Neuron (in vitro differentiated cells): ENCODE results near the gene PTPN2.

Experiments used
- H2AFZ ChIP-seq: one replicate; pipeline ENCODE4 v1.6.1; 2013; ENCODE audit warnings: low read depth, mild to moderate bottlenecking, inconsistent platforms, low read length, moderate library complexity
- H3K27me3 ChIP-seq: one replicate; pipeline ENCODE4 v1.6.1; 2013; ENCODE audit warnings: low read length; ENCODE audit not compliant: insufficient read depth
- H3K36me3 ChIP-seq: one replicate; pipeline ENCODE4 v1.6.1; 2013; ENCODE audit warnings: low read length; ENCODE audit not compliant: insufficient read depth
- H3K4me1 ChIP-seq: one replicate; pipeline ENCODE4 v1.6.1; 2013; ENCODE audit warnings: low read length; ENCODE audit not compliant: insufficient read depth
- H3K4me3 ChIP-seq: 2 replicates; pipeline ENCODE4 v1.5.1; 2013; ENCODE audit warnings: mild to moderate bottlenecking, low read length, moderate library complexity
- H3K9me3 ChIP-seq: one replicate; pipeline ENCODE4 v1.6.1; 2013; ENCODE audit warnings: low read length

Gene PTPN2

DNA sequence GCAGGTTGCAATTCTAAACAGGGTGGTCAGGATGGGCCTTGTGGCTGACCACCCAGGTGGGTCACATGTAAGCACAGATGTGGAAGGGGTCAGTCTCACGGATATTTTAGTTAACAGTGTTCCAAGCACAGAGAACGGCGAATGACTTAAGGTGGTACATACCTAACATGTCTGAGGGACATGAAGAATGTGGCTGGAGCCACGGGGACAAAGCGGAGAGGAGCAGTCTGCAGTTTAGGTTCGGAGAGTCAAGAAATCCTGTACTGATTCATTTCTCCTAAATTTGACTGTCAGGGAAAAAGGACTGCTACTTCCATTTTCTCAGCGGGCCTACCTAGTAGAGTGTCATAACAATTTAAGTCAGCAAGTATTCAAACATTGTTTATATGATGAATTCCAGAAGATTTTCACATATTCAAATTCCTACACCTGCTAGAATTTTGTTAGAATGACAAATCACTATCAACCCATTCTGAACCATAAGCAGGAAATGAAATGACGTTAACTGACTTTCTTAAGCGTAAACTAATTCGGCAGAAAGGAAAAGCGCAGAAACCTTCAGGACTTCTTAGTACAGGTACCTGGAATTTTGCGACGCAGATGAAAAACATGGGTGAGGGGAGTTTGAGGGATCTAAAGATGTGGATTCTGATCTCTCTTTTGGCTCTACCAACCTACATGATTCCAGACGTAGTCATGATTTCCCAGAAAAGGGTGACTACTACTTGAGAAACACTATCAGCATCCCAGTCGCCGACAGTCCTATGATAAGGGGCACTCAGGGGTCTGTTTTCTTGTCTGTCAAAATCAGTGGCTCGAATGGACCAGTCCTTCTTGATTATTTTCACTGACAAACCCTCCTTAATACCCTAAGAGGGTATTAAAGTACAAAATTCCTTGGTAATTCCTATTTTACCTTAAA is 41.3 kb downstream of the PTPN2 start:
- Histone ChIP-seq H2AFZ (no peak overlapping the region), H3K4me3 (no peak overlapping the region), H3K36me3 (peaks cover 2% of the 10 kb centered on the region), H3K27me3 (no peaks in the 10 kb centered on the region), H3K9me3 (no peaks in the 10 kb centered on the region), H3K4me1 (no peaks in the 10 kb centered on the region)

DNA sequence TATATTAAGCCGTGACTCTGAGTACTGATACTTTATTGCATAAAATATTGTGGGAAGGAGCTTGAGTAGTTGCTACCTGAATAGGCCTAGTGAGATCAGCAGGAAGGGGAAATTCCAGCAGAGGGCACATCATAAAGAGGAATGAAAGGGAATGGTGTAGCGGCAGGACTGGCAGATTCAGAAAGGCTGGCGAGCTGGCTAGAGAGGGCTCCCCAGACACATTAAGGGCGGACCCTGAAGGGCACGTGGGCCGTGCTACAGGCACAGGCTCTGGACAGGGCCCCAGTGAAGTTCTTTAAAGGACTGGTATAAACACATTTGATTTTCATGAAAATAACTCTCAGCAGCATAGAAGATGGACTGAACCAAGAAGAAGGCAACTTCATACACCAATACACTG is 43.0 kb downstream of the PTPN2 start:
- H3K27me3 ChIP-seq, result no peaks in the 10 kb centered on the region
- no peaks in the 10 kb centered on the region for H3K9me3 ChIP-seq
- H3K4me1 ChIP-seq, result no peaks in the 10 kb centered on the region
- H3K4me3 ChIP-seq, result no peak overlapping the region
- peaks cover 2% of the 10 kb centered on the region for H3K36me3 ChIP-seq
- H2AFZ ChIP-seq, result no peak overlapping the region

DNA sequence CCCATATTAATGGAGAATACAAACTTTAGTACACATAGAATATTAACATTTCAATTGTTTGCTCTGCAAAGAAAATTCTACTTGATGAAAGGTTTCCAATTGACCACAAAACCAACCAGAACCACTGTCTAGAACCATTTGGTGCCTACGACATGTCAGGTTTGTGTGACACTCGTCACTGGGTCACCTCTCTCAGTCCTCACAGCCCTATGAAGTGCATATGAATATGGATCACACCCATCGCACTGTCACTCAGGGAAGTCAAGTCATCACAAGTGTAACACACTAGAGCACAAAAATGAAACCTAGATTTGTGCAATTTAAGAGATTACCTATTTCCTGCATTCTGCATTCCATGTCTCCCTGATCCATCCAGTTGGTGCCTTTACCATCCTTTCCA is 43.7 kb downstream of the PTPN2 start:
- no peak overlapping the region for H2AFZ ChIP-seq
- H3K36me3 ChIP-seq, result peaks cover under 1% of the 10 kb centered on the region
- no peak overlapping the region for H3K4me3 ChIP-seq
- H3K27me3 ChIP-seq, result no peaks in the 10 kb centered on the region
- no peaks in the 10 kb centered on the region for H3K9me3 ChIP-seq
- H3K4me1 ChIP-seq, result no peaks in the 10 kb centered on the region

DNA sequence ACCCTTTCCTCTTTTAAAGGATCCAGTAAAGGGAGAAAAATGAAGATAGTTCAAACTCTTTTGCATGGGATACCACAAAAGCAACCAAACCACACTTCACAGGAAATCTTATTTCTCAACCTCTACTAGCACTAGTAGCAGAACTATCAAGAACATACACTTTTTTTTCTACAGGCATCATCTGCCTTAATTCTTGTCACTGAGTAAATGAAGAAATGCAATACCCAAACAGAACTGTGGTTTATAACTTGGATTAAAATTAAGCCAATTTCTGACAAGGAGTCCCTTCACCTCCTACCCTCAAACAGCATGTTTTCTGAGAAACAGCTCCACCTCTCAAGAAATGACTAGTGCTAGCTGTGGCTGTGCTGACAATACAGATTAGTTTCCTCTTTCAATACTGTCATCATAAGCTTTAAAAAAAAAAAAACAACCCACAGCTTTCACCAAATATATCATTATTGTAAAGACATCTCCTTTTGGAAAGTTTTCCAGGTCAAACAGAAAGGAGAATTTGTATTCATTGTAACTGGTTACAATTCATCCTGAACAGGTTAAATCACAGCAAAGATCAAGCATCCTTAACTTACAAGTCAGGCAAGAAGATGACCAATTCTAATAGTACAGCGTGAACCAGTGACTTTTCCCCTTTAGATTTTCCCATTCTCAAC is 44.4 kb downstream of the PTPN2 start:
- H3K27me3 ChIP-seq, result no peaks in the 10 kb centered on the region
- no peaks in the 10 kb centered on the region for H3K4me1 ChIP-seq
- H3K9me3 ChIP-seq, result no peaks in the 10 kb centered on the region
- no peak overlapping the region for H3K4me3 ChIP-seq
- H2AFZ ChIP-seq, result no peak overlapping the region
- no peaks in the 10 kb centered on the region for H3K36me3 ChIP-seq

DNA sequence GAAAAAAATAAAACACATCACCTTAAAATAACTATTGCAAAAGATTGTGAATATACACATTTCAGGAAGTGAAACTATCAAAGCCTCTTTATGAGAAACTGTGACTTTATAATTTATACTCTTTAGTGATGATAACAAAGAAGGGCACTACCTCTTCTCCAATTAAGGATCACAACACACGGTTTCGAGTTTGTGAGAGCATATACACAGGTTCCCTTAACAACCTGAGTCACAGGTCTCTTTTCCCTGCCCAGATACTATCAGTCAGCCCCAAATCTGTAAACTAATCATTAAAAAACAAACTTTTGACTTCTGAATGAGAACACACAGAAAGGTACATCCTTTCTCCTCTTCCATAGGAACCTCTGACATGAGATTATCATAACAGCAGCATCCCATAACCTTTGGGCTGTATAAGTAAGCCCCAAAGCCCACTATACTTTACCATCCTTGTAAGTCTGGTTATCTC is 44.9 kb downstream of the PTPN2 start:
- H3K27me3 ChIP-seq, result no peaks in the 10 kb centered on the region
- H3K4me1 ChIP-seq, result no peaks in the 10 kb centered on the region
- peaks cover 2% of the 10 kb centered on the region for H3K36me3 ChIP-seq
- H3K9me3 ChIP-seq, result no peaks in the 10 kb centered on the region
- H3K4me3 ChIP-seq, result no peak overlapping the region
- H2AFZ ChIP-seq, result no peak overlapping the region

DNA sequence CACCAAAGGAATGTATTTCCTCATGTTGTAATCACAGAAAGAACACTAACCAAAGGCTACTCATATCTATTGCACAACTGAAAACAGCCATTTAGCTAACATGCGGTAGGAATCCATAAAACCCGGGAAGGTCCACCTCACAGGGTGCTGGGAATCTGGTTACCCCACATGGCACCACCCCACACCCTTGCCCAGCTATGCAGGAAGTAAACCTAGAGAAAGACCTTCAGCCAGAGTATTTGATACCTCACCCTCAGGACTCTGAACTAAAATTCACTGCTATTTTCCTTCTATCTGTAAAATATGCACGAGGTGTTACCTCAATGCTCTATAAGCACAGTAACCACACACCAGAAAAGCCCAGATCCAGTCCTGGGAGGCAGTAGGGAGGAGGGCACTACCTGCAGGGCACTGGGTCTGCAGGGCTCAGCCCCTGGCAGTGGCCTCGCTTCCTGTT is 45.8 kb downstream of the PTPN2 start:
- no peaks in the 10 kb centered on the region for H3K9me3 ChIP-seq
- H2AFZ ChIP-seq, result no peak overlapping the region
- no peaks in the 10 kb centered on the region for H3K4me1 ChIP-seq
- H3K36me3 ChIP-seq, result peaks cover 2% of the 10 kb centered on the region
- no peaks in the 10 kb centered on the region for H3K27me3 ChIP-seq
- H3K4me3 ChIP-seq, result no peak overlapping the region

DNA sequence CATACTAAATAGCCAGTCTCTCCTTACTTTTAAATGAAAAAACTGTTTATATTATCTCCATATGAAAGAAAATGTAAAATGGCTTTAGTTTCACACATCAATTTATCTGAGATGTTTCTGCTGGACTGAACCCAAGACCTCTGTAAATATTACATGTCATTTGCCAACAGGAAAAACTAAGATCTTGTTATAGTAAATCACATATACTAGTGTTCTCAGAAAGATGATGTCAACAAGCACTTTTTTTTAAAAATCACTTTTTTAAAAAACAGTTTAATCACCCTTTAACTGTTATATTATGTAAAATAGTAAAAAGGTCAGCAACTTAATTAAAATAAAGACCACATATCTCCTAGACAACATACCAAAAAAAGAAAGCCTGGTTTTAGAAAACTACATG is 46.3 kb downstream of the PTPN2 start:
- peaks cover 2% of the 10 kb centered on the region for H3K36me3 ChIP-seq
- no peaks in the 10 kb centered on the region for H3K27me3 ChIP-seq
- no peaks in the 10 kb centered on the region for H3K4me1 ChIP-seq
- no peak overlapping the region for H3K4me3 ChIP-seq
- H3K9me3 ChIP-seq, result no peaks in the 10 kb centered on the region
- H2AFZ ChIP-seq, result no peak overlapping the region

DNA sequence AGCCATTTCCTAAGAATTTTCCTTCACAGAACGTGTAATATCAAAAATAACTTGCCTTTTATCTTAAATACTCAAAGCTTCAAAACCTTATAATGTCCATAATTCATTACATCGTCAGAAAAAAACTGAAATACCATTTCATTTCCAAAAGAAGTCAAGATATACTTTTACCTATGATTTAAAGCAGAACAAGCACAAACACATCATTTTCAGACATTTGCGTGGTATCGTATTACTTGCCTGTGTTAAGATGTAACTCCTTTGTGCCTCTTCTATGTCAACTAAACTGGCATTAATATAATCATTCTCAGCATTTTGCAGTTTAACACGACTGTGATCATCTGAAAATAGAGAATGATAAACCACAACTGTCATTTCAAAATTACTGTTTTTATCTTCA is 47.5 kb downstream of the PTPN2 start:
- Histone ChIP-seq H3K9me3 (no peaks in the 10 kb centered on the region), H3K36me3 (peaks cover 6% of the 10 kb centered on the region), H3K27me3 (no peaks in the 10 kb centered on the region), H3K4me1 (no peaks in the 10 kb centered on the region), H3K4me3 (no peak overlapping the region), H2AFZ (no peak overlapping the region)

DNA sequence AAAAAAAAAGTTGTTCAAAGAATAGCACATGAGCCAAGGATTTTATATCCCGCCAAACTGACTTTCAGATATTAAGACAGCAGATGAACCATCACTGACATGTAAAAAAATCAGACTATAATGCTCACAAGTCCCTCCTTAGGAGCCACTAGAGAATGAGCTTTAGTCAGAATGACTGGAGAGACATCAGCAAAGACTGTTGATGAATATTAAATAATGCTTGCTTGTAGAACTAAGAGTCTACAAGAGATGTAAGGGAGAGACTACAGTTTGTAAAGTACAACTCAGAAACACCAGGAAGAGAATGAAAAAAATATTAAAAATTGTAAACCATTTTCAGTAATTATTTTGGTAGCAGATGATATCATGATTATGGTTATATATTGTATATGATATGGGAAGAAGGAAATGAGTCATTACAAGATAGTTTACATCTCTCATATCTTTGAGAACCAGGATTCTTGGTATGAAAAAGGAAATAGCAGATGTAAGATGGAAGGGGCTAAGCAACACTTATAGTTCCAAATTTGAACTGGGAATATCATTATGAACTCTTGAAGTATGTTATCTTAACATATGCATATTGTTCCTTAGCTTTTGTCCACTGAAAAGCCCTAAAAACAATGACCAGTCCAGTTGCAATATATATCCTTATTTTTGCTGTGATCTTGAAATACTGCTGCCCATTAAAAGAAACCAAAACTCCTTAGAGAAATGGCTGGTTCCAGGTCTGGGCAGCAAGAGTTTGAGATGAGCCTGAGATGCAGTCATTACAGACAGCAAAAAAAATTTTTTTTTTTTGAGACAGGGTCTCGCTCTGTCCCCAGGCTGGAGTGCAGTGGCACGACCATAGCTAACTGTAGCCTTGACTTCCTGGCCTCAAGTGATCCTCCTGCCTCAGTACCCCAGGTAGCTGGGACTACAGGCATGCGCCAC is 55.7 kb downstream of the PTPN2 start:
- Histone ChIP-seq H3K9me3 (peaks cover 7% of the 10 kb centered on the region), H2AFZ (no peak overlapping the region), H3K4me1 (no peaks in the 10 kb centered on the region), H3K36me3 (peaks cover 27% of the 10 kb centered on the region), H3K4me3 (no peak overlapping the region), H3K27me3 (no peaks in the 10 kb centered on the region)

DNA sequence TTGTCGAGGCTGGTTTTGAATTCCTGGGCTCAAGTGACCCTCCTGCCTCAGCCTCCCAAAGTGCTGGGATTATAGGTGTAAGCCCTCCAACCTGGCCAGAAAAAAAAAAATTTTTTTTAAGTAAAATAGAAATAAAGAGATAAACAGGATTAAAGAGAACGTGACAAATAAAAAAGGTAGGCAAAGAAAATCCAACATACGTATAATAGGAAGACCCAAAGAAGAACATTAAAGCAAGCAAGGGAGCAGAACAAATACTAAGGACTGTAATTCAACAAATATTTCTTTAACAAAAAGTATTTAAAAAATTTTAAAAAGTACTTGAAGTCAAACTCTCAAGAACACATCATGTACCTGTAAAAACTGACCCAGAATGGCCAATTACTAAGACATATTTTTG is 56.4 kb downstream of the PTPN2 start:
- H3K27me3 ChIP-seq, result no peaks in the 10 kb centered on the region
- H3K4me3 ChIP-seq, result no peak overlapping the region
- H3K4me1 ChIP-seq, result no peaks in the 10 kb centered on the region
- H2AFZ ChIP-seq, result no peak overlapping the region
- H3K9me3 ChIP-seq, result peaks cover 7% of the 10 kb centered on the region
- peaks cover 26% of the 10 kb centered on the region for H3K36me3 ChIP-seq

DNA sequence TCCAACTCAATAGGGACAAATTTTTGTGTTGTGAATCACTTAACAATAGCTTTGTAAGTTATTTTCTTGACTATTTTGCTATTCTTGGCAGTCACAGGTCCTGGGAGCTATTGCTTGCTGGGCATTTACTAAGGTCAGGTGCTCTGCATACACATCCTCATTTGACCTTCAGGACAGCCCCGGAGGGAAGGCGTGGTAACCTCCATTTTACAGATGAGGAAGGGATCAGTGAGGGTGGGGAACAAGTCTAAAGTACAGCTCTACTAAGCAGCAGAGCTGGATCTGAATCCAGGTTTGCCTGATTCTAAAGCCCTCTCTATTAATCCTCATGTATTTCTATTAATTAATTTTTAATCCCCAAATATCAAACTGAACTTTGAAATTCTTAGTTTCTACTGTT is 58.8 kb downstream of the PTPN2 start:
- peaks cover 5% of the 10 kb centered on the region for H3K9me3 ChIP-seq
- H3K4me3 ChIP-seq, result no peak overlapping the region
- H3K36me3 ChIP-seq, result peaks cover 21% of the 10 kb centered on the region
- H3K4me1 ChIP-seq, result no peaks in the 10 kb centered on the region
- H2AFZ ChIP-seq, result no peak overlapping the region
- H3K27me3 ChIP-seq, result no peaks in the 10 kb centered on the region

DNA sequence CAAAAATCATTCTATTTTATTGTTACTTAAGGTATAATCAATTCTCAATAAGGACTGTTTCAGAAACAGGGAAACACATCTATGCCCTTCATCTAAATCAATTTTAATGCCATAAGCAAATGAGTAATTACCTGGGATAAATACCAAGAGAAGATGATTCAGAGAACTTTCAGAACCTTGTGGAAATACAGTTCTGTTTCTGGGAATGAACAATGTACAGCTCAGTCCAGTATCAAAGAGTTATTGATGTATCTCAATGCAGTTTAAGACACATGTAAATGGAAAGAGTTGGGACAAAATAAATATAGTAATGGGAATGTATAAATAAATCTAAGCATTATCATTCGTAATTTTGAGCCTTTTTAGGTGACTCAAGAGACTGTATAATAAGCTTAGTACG is 60.1 kb downstream of the PTPN2 start:
- H3K9me3 ChIP-seq, result peaks cover 5% of the 10 kb centered on the region
- H3K36me3 ChIP-seq, result peaks cover 21% of the 10 kb centered on the region
- no peak overlapping the region for H2AFZ ChIP-seq
- no peak overlapping the region for H3K4me3 ChIP-seq
- no peaks in the 10 kb centered on the region for H3K4me1 ChIP-seq
- H3K27me3 ChIP-seq, result no peaks in the 10 kb centered on the region
